Right lung (tissue), 10 donors: ENCODE measurements around the gene SDHB. TPM values are rescaled to one million over a fixed set of nuclear protein-coding genes. Genes with fewer than 3 reads are reported as not detected.

Source experiments
- DNase-seq, 2 donors: peaks; one replicate each; pipeline ENCODE4 v3.0.0-alpha.2; 2013
- long read RNA-seq, 8 donors: transcript quantifications; one replicate each; lab custom pipeline, GENCODE V29; 2026
- polyA plus RNA-seq, 5 donors: library from polyadenylated mRNA; unstranded; fragments of 120-200 nt; gene quantifications; one replicate each; pipeline versions ENCODE4 v1.2.1 to v1.2.3, GENCODE V29; 2013; ENCODE audit warnings: inconsistent platforms in 1 of 5, low replicate concordance in 1 of 5; ENCODE audit not compliant: insufficient read length in 5 of 5, insufficient read depth in 1 of 5

The SDHB gene
- 100 to 1,000 TPM in 2 of 5 donors, 10 to 100 TPM in 3; 80.8 to 112 (median 99.1) TPM for polyA plus RNA-seq
- long read RNA-seq, donor 1, transcript SDHB-201 (8 exons, 1,153 nt): major isoform, 36 of 72 reads
- long read RNA-seq, donor 1, transcript SDHB-206 (2 exons, 636 nt): minor isoform, 6 of 72 reads
- long read RNA-seq, donor 1, partial matches to known transcripts: 30 of 72 reads
- long read RNA-seq, donor 1, other reads (novel, unspliced or antisense): 0 of 72 reads
- long read RNA-seq, donor 2, transcript SDHB-201 (8 exons, 1,153 nt): major isoform, 21 of 22 reads
- long read RNA-seq, donor 2, partial matches to known transcripts: 0 of 22 reads
- long read RNA-seq, donor 2, other reads (novel, unspliced or antisense): 0 of 22 reads
- long read RNA-seq, donor 3, transcript SDHB-201 (8 exons, 1,153 nt): major isoform, 37 of 41 reads
- long read RNA-seq, donor 3, partial matches to known transcripts: 0 of 41 reads
- long read RNA-seq, donor 3, other reads (novel, unspliced or antisense): 0 of 41 reads
- long read RNA-seq, donor 4, transcript SDHB-201 (8 exons, 1,153 nt): major isoform, 11 of 14 reads
- long read RNA-seq, donor 4, partial matches to known transcripts: 0 of 14 reads
- long read RNA-seq, donor 4, other reads (novel, unspliced or antisense): 0 of 14 reads
- long read RNA-seq, donor 5, transcript SDHB-201 (8 exons, 1,153 nt): major isoform, 32 of 53 reads
- long read RNA-seq, donor 5, partial matches to known transcripts: 17 of 53 reads
- long read RNA-seq, donor 5, other reads (novel, unspliced or antisense): 0 of 53 reads
- long read RNA-seq, donor 6, transcript SDHB-201 (8 exons, 1,153 nt): major isoform, 33 of 47 reads
- long read RNA-seq, donor 6, partial matches to known transcripts: 11 of 47 reads
- long read RNA-seq, donor 6, other reads (novel, unspliced or antisense): 0 of 47 reads
- long read RNA-seq, donor 7, transcript SDHB-201 (8 exons, 1,153 nt): major isoform, 15 of 19 reads
- long read RNA-seq, donor 7, partial matches to known transcripts: 0 of 19 reads
- long read RNA-seq, donor 7, other reads (novel, unspliced or antisense): 0 of 19 reads
- long read RNA-seq, donor 8, partial matches to known transcripts: 5 of 12 reads
- long read RNA-seq, donor 8, other reads (novel, unspliced or antisense): 0 of 12 reads

DNA sequence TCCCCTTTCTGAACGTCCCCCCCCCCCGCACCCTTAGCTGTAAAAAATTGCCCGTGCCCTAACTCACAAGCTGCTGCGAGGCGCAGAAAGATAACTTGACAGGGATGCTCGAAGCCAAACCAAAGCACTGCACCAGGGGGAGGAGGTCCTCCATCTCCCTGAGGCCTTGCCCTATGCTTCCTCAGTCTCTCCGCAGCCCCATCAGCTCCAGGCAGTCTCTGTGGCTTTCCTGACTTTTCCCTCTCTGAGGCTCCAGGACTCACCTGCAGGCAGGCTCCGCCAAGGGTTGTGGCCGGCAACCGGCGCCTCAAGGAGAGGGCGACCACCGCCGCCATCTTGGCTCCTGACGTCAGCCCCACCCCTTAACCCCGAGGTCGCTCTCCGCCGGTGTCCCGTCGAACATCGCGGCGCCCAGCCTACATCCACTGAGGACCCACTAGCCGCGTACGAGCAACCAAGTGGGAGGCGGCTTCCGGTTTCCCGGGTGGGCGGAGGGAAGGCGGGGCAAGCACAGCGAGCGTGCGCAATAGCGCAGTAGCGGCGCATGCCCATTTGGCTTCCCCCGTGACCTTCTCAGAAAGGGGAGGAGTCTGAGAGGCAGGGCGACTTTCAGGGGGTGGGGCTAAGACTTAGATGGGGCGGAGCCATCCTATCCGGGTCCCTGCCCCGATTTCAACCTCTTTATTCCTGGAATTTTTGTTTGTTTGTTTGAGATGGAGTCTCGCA lies at the start of gene SDHB:
Gene SDHB, minus strand, starts transcription at position 348 of the 726 bp plus-strand sequence. Its CDS starts 13 bp downstream, at position 335.
- DNase-seq: peak; percentile 99

DNA sequence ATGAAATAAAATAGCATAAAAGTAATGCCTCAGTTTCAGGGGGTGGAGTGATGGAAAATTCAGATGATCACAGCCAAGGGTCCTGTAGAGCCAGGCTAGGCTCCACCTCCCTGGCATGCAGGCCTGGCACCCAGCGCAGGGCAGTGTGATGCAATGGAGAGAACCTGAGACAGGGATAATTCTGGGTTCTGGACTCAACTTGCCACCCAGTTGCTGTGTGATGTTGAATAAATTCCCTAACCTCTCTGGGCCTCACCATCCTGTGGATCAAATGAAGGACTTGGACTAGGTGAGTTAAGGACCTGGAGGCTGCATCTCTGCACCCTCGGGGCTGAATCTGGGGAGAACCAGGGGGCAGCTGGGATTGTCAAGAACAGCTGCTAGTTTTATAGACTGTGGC lies 48.4 kb upstream of the SDHB start:
- DNase-seq: no peak

DNA sequence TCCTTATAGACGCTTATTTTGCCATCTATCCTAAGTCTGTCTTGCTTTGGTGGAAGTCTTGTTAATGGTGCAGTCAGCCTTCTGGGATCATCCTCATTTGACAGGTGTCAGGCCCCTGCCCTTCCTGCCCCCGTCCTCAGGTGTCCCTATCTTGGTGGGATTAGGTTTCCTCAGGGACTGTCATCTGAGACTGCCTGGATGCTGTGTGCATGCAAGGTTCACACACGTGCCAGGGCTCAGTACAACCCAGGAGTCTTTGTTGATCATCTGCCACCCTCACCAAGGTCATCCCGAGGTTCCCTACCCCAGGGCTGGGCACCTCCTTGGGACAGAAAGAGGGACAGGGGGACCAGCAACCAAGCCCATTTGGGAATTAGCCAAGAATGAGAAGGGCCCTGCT lies 47.4 kb upstream of the SDHB start:
- no peak for DNase-seq

DNA sequence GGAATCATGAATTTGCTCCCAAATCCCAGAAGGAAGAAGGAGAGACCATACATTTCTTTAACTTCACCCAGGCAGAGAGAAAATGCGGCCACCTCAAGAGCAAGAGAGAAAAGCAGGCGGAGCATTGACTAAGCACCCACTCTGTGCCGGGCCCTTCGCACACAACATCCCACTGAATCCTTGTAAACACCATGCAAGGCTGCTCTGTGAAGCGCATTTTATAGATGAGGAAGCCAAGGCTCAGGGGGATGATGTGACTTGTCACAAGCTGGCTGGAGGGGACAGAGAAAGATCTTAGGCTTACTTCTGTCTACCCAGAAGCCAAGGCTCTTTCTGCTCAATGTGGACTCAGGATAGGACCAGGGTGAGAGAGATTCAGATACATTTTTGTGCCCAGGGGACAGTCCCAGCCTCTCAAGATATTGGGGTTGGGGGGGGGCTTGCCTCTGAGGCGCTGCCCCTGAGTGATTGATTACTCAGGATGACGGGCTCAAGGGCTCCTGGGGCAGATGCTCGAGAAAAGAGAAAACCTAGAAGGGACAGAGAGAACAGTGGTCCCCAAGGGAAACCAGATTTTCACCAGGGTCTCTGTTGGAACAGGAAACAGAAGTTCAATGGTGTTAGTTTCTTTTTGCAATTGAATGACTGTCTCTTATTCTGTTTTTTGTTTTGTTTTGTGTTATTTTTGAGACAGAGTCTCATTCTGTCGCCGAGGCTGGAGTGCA lies 45.9 kb upstream of the SDHB start:
- DNase-seq: no peak

DNA sequence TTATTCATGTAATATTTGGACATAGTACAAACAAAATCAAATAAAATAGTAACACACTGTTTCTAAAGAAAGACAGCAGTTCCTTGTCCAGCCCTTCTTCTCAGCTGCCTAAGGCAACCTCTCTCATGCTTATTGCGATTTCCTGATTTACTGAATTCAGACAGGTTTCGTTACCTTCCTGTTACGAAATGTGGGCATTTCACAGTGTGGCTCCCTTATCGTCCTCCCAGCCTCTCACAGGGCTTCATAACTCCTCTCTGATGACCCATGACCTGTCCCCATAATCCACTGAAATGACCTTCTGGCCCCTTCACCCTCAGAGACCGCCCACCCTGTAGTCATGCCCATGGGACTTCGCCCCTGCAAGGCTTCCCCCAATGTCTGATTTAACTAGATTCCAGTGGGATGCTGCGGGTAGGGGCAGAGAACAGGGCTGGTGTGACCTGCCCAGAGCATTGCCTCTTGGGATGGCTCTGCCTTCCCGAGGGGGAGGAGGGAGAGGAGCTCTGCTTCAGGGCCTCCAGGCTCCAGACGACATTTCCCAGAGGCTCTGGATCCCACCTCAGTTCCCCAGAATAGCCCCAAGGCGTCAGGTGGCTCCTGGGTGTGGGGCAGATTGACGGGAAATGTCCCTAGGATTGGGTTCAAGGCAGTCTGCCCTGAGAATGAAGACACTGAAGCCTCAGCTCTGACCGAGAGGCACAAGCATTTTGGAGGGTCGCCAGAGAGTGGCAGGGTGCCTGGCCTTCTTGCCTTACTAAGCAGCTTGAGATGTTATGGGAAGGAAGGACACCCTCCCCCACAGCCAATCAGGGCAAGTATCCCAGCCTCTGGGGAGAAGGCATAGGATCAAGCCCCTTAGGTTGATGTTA lies 44.9 kb upstream of the SDHB start:
- DNase-seq: no peak

DNA sequence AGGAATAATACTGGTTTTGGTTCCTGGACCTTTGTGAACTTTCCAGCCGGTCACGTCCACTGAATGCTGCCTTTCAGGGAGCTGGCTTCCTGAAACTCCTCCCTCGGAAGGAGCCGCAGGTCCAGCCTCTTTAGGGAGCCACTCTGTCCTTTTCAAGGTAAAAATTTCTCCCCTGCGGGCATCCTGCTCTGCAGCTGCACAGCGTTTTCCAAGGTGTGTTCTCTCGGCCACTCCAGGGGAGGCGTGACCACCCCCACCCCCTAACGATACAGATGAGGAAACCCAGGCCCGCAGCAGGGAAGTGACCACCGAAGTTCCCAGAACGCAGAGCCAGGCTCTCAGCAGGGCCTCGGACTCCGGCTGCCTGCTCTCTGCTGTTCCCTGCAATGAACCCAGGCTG lies 44.0 kb upstream of the SDHB start:
- DNase-seq: no peak

DNA sequence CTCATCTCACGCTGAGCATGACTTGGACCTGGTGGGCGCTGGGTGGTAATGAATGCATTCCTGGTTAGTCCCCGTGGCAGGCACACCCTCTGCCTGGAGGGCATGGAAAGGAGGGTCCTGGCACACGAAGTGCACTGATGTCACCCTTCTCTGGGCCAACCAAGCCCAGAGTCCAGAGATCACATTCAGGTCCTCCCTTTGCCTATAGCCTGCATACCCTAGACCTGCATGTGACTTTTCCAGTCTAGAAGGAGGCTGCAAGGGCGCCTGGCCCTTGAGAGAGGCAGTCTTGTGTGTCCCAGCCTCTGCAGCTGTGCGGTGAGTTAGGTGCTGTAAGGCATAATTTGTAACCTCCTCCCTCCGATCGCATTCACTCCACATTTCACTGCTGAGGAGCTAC lies 43.3 kb upstream of the SDHB start:
- no peak for DNase-seq

DNA sequence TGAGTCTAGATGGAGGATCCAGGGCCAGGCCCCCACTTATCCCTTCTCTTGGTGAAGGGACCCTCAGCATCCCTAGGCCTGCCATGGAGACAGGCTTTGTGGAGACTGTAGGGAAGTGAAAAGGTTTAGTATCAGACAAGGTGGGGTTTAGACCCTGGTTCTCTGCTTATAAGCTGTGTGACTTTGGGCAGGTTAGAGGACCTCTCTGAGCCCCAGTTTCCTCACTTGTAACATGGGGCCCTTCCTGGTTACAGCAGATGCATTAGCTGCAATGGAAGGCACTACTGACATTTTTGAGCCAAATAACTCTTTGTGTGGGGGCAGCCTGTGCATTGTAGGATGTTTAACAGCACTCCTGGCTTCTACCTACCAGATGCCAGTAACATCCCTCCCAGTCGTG lies 42.8 kb upstream of the SDHB start:
- DNase-seq: no peak

DNA sequence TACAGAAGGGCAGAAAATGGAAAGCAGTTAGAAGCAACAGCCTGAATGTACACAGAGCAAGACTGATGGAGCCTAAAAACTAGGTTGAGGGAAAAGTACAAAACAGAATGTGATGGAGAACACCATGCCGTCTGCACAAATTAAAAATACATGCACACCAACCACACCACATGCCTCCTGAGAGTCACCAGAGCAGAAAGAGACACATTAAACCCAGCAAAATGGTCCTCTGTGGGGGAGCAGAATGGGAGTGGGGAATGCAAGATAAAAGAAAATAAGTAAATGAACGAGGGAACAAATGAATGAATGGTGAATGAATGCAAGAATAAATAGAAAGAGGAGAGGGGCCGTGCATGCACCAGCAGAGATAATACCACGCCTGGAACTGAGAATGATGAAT lies 41.3 kb upstream of the SDHB start:
- DNase-seq: no peak

DNA sequence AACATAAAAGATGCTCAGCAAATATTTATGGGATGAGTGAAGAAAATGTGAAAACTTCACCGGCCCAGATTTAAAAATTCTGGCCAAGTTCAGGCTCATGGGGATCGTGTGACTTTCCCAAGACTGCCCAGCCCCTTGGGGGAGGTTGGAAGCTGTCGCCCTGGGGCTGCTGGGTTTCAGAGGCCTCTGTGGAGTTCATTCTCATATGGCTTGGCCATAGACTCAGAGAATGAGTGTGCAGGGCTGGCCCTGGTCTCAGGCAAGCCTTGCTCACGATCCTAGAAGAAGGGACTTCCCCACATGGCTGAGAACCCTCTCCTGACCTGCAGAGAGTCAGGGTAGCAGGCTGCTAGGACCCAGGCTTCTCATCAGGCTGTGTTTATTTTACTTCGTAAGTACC lies 40.8 kb upstream of the SDHB start:
- no peak for DNase-seq

DNA sequence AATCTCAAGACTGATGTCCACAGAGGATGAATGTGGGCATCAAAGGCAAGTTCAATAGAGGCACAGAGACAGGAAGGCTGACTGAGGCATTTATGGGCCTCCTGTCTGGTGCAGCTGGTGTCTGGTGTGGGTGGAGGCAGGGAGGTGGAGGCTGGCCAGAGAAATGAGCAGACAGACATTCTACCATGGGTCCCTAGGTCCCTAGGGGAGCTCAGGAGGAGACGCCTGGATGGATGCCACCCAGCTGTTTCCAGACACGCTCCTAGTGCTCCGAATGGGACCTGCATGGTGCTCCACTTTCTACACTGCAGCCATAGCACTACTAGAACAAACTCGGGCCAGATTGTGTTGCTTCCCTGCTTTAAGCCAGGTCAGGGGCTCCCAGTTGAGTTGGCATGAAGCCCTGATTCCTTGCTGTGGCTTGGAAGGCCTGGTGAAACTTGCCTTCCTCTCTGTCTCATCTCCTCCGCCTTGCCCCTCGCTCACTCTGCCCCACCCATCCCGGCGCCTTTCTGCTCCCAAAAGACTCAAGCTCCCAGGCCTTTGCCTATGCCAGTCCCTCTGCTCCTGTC lies 40.1 kb upstream of the SDHB start:
- DNase-seq: no peak

DNA sequence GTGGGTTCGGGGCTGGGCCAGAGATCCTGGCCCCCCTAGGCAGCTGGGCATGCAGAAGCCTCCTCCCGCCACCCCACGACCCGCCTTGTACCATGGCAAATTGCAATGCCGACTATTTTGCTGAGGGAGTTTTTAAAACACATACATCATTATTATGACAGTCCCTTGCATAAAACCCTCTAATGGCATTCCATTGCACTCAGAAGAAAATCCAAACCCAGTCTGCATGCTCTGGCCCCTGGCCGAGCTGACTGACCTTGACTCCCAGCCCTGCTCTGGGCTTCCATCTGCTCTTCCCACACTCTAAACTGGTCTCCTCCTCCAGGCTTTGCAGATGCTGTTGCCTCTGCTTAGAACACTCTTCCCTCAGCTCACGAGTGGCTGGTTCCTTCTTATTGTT lies 37.4 kb upstream of the SDHB start:
- no peak for DNase-seq

DNA sequence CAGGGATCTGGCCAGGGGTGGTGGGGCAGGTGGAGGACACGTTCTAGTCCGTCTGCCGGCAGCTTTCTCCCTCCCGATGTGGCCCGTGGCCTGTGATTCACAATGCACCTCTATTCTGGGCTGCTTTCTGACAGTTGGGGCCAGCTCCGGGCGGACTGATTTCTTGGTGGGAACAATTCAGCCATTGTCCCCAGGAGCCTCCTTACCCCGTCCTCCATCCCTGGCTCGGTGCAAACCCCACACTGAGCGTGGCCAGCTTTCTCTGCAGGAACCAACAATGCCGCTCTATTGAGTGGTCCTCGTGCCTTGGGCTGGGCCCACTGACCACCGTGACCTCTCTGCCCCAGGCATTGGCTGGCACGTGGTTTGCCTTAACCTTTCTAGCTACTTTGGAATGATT lies 35.7 kb upstream of the SDHB start:
- DNase-seq: no peak

DNA sequence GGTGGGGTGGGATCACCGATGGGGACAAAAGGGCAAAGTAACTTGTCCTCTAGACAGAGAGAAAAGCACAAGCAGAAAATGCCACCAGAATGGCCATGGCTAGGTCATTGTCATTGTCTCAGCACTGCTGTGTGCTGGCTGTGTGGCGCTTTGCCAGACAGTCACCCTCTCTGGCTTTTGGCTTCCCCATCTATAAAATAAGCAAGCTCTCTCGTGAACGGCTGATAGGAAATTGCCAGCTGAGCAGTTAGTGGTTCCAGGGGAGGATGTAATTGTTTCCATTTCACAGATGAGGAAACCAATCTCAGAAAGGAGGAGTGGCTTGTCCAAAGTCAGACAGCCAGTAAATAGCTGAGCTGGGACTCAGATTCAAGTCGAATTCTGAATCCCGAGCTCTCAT lies 32.9 kb upstream of the SDHB start:
- no peak for DNase-seq

DNA sequence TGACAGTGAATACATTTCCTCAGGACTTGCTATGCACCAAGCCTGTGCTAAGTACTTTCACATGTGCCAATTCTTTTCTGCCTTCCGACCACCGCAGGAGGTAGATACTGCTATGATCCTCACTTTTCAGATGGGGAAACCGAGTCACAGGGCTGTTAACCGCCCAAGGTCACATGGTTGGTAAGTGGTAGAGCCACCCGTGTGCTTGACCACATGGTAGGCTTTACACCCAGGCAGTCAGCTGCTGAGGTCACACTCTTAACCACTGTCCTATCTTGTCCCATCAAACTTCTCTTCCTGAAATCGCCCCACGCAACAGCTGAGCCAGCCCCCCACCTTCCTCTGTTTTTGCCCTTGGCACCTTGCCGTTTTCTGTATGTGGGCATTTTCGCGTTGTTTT lies 31.0 kb upstream of the SDHB start:
- DNase-seq: no peak

DNA sequence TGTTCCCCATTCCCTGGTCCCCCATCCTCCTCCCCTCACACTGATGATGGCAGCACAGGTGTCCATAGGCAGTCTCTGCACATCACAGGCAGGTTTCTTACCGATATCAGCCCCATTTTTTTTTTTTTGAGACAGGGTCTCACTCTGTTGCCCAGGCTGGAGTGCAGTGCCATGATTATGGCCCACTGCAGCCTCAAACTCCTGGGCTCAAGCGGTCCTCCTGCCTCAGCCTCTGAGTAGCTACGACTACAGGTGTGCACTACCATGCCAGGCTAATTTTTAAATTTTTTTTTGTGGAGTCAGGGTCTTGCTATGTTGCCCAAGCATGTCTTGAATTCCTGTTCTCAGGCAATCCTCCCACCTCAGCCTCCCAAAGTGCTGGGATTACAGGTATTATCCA lies 28.9 kb upstream of the SDHB start:
- DNase-seq: no peak

DNA sequence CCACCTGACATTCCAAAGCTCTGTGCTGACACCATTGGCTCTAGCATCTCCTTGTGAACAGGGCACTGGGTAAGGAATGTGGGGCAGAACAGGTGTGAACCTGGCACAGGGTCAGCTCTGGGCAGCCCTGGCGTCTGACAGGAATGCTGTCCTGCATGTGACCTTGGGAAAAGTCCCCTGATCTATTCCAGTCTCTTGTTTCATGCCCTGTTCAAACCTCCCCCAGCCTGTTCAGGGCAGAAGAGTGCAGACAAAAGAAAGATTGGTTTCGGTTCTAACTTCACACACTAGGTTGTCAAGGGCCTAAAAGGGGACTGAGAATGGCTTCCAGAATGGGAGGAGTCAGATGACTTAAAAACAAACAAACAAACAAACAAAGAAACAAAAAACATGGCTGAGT lies 27.6 kb upstream of the SDHB start:
- DNase-seq: peak in 1 of 2 donors; percentile 6

DNA sequence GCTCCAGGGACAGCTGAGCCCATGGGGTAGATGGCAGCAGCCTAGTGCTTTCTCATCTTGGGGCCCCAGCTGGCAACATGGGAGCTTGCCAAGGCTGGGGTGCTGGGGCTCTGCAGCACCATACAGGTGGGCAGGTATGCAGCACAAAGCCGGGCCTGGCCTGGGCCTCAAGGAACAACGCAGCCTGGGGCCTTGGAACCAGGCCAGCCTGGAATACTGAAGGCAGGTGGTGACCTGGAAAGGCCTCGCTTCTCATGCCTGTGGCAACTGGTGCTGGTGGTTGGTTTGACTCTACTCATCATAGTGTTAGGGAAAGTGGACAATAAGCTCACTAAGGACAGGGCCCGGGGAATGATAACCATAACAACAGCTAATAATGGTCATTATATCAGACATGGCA lies 27.0 kb upstream of the SDHB start:
- DNase-seq: no peak

DNA sequence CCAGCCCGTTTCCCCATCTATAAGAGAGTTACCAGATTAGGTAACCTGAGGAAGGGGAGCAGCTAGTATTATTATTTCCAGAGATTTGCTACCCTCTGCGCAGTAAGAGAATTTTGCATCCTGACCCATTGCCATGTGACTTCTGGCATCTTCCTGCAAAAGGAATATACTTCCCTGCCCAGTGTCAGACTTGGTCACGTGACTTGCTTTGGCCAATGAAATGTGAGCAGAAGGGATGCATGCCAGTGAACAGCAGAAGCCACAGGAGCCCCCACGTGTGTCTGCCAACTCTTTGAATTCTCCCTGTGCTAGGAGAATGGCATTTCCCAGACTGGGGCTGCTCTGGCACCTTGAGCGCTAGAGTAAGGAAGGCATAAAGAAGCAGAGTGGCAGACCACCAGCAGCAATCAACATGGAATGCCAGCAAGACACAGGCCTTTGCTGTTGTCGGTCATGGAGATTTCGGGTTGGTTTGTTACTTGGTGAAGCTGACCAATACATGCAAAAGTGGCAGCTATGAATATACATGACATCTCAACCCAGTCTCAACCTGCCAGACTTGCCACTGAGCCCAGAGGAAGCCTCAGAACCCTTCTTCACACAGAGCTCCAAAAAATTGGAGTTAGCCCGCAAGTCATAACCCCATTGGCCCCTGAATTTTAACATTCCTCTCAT lies 26.4 kb upstream of the SDHB start:
- DNase-seq: no peak
